HuH-7.5 (cell line): ENCODE data around the gene TNNT3.
"Not testable (repeated sequence)": the region's sequence is repeated elsewhere in the genome, so short reads cannot be mapped to it uniquely, and the experiment has no call there.

Experiments
- DNase-seq: peaks from one replicate; pipeline ENCODE4 v3.0.0; 2011; ENCODE audit warnings: low spot score

The TNNT3 gene

GRCh38 chr11:1919391-1920127, at the start of gene TNNT3:
Gene TNNT3 (plus strand): TSS chr11:1919703. CDS start chr11:1922875, 3,172 bp downstream.
- no peak for DNase-seq

GRCh38 chr11:1870326-1870696, 49.2 kb upstream of the TNNT3 start:
- DNase-seq = no peak

- DNase-seq = no peak
Measured at GRCh38 chr11:1870721-1871466, 48.6 kb upstream of the TNNT3 start.

DNA sequence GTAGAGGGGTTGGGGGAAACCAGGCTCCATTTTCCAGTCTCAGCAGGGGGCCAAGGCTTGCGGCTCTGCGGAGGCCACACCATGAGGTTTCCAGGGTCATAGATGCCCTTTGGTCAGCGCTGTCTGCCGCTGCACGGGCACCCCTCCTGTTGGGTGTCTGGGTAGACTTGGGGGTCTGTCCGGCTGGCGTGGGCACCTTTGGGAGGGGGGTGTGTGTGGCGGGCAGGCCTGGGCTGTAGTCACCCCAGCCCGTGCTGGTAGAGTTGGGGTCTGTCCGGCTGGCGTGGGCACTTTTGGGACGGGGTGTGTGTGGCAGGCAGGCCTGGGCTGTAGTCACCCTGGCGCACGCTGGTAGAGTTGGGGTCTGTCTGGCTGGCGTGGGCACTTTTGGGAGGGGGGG, 48.0 kb upstream of the TNNT3 start:
- no peak for DNase-seq

DNA sequence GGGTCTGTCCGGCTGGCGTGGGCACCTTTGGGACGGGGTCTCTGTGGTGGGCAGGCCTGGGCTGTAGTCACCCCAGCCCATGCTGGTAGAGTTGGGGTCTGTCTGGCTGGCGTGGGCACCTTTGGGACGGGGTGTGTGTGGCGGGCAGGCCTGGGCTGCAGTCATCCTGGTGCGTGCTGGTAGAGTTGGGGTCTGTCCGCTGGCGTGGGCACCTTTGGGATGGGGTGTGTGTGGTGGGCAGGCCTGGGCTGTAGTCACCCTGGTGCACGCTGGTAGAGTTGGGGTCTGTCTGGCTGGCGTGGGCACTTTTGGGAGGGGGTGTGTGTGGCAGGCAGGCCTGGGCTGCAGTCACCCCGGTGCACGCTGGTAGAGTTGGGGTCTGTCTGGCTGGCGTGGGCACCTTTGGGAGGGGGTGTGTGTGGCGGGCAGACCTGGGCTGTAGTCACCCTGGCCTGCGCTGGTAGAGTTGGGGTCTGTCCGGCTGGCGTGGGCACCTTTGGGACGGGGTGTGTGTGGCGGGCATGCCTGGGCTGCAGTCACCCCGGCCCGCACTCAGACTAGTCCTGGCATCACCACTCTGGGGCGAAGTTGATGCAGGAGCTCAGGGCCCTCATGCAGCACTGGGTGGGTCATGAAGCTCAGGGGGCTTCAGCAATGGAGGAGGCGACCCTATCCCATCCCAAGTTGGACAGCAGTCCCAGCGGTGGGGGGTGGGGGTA, 47.1 kb upstream of the TNNT3 start:
- no peak for DNase-seq

DNA sequence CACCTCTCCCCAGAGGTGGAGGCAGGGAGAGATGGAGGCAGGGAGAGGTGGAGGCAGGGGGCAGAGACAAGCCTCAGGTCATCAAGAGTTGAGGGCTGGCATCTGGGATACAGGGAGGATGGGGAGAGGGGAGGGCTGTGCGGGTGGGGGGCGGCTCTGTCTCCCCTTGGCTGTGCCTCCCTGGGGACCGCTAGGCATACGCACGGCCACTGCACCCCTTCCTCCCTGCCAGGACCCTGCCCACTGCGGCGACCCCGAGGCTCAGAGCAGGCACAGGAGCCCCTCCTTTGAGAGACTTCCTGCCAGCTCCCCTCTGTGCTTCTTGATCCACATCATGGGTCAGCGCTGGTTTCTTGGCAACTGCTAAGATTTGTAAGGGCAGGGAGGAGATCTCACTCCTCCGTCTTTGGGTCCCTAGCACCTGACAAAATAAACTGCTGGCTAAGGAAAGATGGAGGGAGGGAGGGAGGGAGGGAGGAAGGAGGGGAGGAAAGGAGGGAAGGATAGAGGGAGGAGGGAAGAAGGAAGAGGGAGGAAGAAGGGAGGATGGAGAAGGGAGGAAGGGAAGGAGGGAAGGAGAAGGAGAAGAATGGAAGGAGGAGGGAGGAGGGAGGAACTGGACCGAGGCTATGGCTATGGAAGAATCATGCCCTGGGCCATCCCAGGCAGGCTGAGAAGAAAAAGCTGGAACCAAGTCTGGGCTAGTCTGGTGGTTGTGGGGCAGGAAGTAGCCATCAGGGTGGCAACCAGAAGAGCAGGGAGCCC, 46.3 kb upstream of the TNNT3 start:
- DNase-seq = no peak

- DNase-seq = not testable (repeated sequence)
Measured at GRCh38 chr11:1873813-1874150, 45.7 kb upstream of the TNNT3 start.

DNA sequence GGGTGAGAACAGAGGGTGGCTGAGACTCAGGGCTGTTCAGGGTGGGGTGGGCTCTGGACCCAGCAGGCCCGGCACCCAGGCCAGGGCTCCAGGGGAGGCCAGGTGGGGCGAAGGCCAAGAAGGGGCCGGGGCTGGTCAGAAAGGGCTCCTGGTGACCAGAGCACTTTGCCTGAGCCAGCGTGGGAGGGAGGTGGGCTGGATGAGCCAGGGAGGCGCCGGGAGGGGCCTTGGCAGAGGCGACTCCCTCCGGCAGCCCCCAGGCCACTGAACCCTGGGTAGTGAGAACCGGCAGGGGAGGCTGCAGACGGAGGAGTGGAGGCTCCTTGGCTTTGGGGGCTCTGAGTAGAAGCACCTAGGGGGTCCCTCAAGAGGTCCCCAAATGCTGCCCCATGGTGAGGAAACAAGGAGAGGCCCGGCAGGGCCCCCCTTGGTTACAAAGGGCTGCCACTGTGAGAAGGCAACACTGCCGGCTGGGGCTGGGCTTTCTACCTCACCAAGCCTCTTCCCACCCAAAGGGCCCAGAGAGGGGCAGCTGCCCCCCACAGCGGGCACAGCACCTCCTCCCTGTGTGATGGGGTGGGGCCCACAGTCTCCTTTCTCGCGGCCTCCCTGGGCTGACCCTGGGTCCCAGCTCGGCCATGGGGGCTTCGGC, 44.9 kb upstream of the TNNT3 start:
- DNase-seq = not testable (repeated sequence)

GRCh38 chr11:1875093-1875850, 44.2 kb upstream of the TNNT3 start:
- no peak for DNase-seq

- DNase-seq = not testable (repeated sequence)
Measured at GRCh38 chr11:1875851-1876301, 43.6 kb upstream of the TNNT3 start.

GRCh38 chr11:1876361-1877063, 43.0 kb upstream of the TNNT3 start:
- DNase-seq = peak; percentile 93

DNA sequence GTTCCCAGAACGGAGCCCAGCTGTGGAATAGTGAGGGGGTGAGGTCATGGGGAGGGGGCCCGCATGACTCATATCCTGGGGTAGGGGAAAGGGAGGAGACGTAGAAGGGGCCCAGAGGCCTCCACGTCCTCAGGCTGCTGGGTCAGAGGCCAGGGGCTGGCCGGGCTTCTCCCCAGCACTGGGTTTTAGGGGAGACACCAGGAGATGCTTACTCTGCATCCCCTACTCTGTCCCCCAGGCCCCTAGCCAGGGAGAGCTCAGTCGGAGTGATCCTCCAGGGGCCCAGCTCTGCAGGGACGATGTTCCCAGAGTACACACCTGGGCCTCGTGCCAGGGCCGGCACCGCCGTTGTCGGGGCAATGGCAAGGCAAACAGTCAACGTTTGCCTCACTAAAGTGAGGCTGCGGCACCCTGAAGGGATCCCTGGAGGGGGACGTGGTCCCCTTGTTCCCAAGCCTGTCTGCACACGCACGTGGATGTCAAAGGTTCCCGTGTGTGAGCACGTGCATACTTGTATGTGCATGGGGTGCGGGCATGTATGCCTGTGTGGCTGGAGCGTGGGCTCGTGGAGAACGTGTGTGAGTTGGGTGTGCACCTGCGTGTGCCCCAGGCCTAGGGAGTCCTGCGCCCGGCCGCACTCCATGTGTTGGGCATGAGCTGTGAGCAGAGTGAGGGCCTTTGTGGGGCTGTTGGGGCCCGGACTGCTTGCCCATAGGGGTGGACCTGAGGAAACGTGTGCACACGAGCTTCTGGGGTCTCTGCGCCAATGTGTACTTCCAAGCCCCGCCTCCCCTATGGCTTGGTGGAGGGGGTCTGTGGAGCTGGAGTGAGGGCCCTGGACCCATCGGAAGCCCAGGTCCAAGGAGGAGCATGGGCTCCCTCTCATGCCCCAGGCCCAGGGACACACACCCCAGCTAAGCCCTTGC, 42.0 kb upstream of the TNNT3 start:
- no peak for DNase-seq

DNA sequence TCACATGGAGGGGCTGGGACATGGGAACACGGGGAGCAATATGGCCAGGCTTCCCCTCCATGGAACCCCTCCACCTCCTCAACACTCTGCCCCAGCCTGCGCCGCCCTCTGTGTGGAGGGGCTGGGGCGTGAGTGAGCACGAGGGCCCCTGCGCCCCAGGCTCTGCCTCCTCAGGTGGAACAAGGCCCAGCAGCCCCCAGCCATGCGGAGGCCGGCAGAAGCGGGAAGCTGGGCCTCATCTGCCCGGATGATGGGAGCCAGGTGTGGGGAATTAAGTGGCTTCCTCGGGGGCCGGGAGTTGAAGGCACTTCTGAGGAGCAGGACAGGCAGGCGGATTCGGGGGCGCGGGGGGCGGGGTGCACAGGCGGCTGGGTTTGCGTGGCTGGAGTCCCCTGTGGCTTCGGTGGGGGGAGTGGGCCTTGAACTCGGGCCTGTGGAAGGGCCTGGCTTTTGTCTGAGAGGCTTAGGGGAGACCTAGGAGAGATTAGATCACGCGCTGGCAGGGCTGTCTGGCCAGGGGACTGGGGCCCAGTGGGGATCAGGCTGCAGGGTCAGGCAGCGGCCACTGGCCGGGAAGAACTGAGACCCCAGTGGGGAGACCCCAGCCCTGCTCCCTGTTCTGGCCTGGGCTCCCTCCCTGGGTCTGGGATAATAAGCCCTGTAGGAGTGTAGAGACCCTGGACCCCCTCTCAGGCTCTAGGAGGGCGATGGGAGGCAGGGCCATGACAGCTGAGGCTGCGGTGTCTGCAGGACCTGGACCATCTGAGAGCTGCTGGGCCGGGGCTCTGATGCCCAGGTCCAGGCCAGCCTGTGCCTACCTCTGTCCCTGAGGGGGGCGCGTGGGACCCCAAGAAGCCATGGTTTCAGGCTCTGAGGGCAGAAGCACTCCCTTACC, 41.1 kb upstream of the TNNT3 start:
- DNase-seq = no peak

- no peak for DNase-seq
Measured at GRCh38 chr11:1879342-1879940, 40.1 kb upstream of the TNNT3 start.

DNA sequence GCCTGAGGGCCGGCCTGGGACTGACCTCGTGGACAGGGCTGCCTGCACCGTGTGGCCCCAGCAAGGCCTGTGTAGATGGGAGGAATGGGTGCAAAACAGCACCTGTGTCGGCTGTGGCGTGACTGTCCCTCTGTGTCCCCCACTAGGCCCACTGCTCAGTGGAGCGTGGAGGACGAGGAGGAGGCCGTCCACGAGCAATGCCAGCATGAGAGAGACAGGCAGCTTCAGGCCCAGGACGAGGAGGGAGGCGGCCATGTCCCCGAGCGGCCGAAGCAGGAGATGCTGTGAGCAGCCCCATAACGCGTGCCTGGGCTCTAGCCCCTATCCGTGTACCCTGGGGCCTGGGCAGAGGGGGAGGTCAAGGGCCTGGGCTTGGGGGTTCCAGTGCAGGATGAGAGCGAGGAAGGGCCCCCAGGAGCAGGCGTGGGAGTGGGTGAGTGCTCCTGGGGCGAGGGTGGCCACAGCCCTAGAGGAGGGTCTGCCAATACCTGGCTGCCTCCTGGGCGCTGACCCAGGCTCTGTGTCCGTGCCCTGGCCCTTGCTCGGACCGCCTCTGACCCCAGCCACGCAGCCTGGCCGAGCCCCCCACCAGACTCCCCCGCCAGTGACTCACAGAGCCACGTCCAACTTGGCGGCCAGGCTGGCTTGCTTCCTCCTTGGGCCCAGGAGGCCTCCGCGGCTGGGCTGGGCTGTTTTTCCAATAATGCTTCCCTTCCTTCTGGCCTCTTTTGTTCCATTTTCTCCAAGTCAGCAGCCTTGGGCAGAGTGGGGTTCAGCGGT, 39.4 kb upstream of the TNNT3 start:
- no peak for DNase-seq

- no peak for DNase-seq
Measured at GRCh38 chr11:1880746-1881441, 38.6 kb upstream of the TNNT3 start.
